GM06990 (cell line): ENCODE data around the gene IRGQ.
"Not testable (repeated sequence)": the region's sequence is repeated elsewhere in the genome, so short reads cannot be mapped to it uniquely, and the experiment has no call there.

Source experiments
- DNase-seq: peaks from one replicate; pipeline ENCODE4 v3.0.0-alpha.2; 2011; ENCODE audit not compliant: insufficient read length; ENCODE audit errors: extremely low read depth
- H3K27me3 ChIP-seq: replicated peaks from 2 replicates; pipeline ENCODE4 v1.6.0; 2011; ENCODE audit warnings: low read length; ENCODE audit not compliant: control insufficient read depth, insufficient read depth
- H3K36me3 ChIP-seq: 2 replicates; pipeline ENCODE4 v1.5.1; 2011; ENCODE audit warnings: low read length; ENCODE audit not compliant: control insufficient read depth, insufficient read depth
- H3K4me3 ChIP-seq: replicated peaks from 2 replicates; pipeline ENCODE4 v1.5.1; 2011; ENCODE audit warnings: low read depth, mild to moderate bottlenecking, control low read depth, low read length
- TF ChIP-seq, protein P1 (sequence below): IDR thresholded peaks from 2 replicates; pipeline ENCODE4 v1.5.1; 2011; ENCODE audit warnings: low read length, control low read depth, mild to moderate bottlenecking, inconsistent platforms; ENCODE audit not compliant: insufficient read depth, poor library complexity, severe bottlenecking

The IRGQ gene

DNA sequence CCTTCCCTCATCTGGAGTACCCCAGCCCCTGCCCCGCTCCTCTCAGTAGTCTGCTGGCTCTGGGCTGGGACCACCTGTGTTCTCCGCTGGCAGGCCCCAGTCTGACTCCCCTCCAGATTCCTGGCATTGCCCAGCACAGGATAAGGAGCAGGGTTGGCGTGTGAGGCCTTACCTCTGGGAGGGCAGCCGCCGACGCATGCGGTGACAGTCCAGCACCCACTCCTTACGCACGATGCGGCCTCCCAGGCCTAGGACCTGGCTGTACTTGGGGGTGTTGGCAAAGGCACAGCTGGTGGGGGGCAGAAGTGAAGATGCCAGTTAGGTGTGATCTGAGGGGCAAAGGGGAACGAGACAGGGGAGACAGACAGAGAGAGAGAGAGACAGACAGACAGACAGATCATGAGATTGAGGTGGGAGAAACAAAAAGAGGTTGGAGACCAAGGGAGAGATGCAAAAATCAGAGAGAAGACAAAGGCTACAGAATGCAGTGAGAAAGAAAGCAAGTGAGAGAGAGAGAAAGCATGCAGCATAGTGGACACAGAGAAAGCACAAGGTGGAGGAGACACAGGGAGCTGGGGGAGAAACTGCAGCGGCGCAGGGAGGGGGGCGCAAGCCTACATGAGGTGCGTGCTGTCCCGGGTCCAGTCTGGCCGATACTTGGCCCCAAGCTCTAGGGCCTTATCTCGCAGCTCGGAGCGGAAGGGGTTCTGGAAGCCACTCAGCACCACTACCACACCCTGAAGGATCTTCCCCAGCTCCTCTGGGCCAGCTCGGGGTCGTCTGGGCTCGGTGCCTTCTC, 44.3 kb downstream of the IRGQ start:
- no peaks in the 10 kb centered on the region for H3K27me3 ChIP-seq
- TF ChIP-seq, protein P1, sequence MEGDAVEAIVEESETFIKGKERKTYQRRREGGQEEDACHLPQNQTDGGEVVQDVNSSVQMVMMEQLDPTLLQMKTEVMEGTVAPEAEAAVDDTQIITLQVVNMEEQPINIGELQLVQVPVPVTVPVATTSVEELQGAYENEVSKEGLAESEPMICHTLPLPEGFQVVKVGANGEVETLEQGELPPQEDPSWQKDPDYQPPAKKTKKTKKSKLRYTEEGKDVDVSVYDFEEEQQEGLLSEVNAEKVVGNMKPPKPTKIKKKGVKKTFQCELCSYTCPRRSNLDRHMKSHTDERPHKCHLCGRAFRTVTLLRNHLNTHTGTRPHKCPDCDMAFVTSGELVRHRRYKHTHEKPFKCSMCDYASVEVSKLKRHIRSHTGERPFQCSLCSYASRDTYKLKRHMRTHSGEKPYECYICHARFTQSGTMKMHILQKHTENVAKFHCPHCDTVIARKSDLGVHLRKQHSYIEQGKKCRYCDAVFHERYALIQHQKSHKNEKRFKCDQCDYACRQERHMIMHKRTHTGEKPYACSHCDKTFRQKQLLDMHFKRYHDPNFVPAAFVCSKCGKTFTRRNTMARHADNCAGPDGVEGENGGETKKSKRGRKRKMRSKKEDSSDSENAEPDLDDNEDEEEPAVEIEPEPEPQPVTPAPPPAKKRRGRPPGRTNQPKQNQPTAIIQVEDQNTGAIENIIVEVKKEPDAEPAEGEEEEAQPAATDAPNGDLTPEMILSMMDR = no peak
- H3K4me3 ChIP-seq = no peak overlapping the region
- H3K36me3 ChIP-seq = peaks cover 31% of the 10 kb centered on the region
- DNase-seq = no peak

DNA sequence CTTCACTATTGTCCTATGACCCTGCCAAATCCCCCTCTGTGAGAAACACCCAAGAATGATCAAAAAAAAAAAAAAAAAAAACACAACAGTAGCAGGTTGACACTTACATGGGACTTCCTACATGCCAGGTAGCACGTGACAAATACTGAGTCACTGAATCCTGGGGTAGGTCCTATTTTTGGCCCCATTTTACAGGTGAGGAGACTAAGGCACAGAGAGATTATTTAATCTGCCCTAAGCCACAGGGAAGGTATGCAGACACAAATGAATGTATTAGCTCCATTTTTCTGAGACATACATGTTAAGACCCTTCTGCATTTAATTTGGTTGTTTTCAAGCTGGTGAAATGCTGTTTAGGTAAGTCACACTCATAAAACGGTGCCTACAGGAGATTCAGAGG, 47.2 kb downstream of the IRGQ start:
- H3K27me3 ChIP-seq = no peaks in the 10 kb centered on the region
- H3K36me3 ChIP-seq = peaks cover 27% of the 10 kb centered on the region
- H3K4me3 ChIP-seq = no peak overlapping the region
- DNase-seq = no peak
- TF ChIP-seq, protein P1 = no peak

DNA sequence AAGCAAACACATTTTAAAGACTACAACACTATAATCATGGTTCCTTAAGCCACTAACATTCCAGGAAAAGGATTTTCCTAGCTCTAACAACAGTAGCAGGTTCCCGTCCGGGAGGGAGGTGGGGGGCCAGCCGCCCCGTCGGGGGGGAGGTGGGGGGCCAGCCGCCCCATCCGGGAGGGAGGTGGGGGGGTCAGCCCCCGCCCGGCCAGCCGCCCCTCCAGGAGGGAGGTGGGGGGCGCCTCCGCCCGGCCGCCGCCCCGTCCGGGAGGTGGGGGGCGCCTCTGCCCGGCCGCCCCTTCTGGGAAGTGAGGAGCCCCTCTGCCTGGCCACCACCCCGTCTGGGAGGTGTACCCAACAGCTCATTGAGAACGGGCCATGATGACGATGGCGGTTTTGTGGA, 48.0 kb downstream of the IRGQ start:
- DNase-seq, H3K27me3 ChIP-seq, H3K4me3 ChIP-seq: not testable (repeated sequence)
- peaks cover 26% of the 10 kb centered on the region for H3K36me3 ChIP-seq

DNA sequence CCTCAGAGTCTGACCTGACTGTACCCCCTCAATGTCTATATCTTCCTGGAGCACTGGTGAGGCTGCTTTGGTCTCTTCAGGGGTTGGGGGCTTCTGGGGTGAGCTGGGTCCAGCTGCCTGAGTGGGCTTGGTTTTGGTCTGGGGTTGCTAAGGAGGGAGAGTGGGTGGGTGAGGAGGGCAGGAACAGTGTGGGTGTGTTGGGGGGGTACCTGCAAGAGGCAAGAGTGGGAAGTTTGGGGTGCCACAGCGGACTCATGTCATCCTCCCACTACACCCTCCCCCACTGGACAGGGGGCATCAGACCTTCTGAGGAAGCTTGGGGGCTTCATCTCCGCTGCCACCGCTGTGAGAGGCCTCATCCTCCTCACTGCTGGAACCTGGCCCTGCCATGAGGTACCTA, 49.4 kb downstream of the IRGQ start:
- Histone ChIP-seq H3K36me3 (peaks cover 25% of the 10 kb centered on the region), H3K4me3 (no peak overlapping the region), H3K27me3 (no peaks in the 10 kb centered on the region)
- TF ChIP-seq, protein P1 = no peak
- no peak for DNase-seq

DNA sequence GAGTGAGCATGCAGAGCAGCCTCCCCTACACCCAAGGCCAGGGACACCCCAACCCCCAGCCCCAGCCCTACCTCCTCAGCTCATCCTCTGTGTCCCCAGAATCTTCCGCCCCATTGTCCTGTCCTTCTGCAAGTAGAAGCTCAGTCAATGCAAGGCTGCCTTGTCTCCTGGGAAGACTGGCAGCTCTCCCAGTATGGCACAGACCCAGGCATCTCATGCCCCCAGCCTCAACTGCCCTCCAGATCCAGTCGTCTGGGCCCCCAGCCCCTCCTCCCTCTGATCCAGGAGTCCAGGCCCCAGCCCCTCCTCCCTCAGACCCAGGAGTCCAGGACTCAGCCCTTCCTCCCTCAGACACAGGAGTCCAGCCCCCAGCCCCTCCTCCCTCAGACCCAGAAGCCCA, 50.0 kb downstream of the IRGQ start:
- Histone ChIP-seq H3K4me3 (no peak overlapping the region), H3K27me3 (no peaks in the 10 kb centered on the region), H3K36me3 (peaks cover 22% of the 10 kb centered on the region)
- no peak for DNase-seq
- TF ChIP-seq, protein P1 = no peak

DNA sequence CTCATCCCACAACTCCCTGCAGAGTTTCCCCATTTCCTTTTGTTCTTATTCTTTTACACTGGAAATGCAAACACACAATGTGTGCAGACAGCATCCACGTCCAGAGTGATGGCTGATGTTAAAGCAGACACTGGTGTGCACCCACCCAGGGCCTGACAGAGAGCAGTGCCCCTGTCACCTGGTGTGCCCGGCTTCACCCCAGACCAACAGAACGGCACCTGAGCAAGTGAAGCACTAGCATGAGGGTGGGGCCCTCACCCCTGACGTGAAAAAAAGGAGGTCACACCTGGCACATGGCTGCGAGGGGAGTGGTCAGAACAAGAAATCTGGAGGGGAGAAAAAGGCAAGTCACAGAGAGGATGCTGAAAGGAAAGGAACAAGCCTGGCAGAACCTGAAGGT, 50.7 kb downstream of the IRGQ start:
- H3K27me3 ChIP-seq = no peaks in the 10 kb centered on the region
- H3K36me3 ChIP-seq = peaks cover 24% of the 10 kb centered on the region
- TF ChIP-seq, protein P1 = no peak
- H3K4me3 ChIP-seq = no peak overlapping the region
- DNase-seq = no peak
